NCI-H187 (cell line): Measurements from ENCODE around the gene CYP1A2.

Source experiments
- DNase-seq, 2 experiments: peaks; one replicate each; lab custom pipeline; 2025; lab: John Stamatoyannopoulos, UW

CYP1A2 gene

GRCh38 chr15:74790080-74790916 lies 41.7 kb downstream of the CYP1A2 start:
- no peak for DNase-seq

- DNase-seq, result no peak
These were observed 42.4 kb downstream of the CYP1A2 start for GRCh38 chr15:74791007-74791406.

GRCh38 chr15:74791667-74792066 lies 43.0 kb downstream of the CYP1A2 start:
- DNase-seq, result no peak

GRCh38 chr15:74792227-74793016 lies 43.8 kb downstream of the CYP1A2 start:
- DNase-seq, result no peak

- no peak for DNase-seq
These were observed 44.7 kb downstream of the CYP1A2 start for GRCh38 chr15:74793135-74794028.

GRCh38 chr15:74794248-74794969 lies 45.8 kb downstream of the CYP1A2 start:
- DNase-seq, result no peak

GRCh38 chr15:74794970-74795349 lies 46.3 kb downstream of the CYP1A2 start:
- DNase-seq, result no peak

GRCh38 chr15:74795966-74796625 lies 47.5 kb downstream of the CYP1A2 start:
- DNase-seq, result no peak

- no peak for DNase-seq
These were observed 50.0 kb downstream of the CYP1A2 start for GRCh38 chr15:74798388-74799254.

- no peak for DNase-seq
These were observed 50.7 kb downstream of the CYP1A2 start for GRCh38 chr15:74799255-74799855.

GRCh38 chr15:74799856-74800558 lies 51.4 kb downstream of the CYP1A2 start:
- no peak for DNase-seq

- no peak for DNase-seq
These were observed 52.0 kb downstream of the CYP1A2 start for GRCh38 chr15:74800559-74801094.

GRCh38 chr15:74801311-74801997 lies 52.8 kb downstream of the CYP1A2 start:
- DNase-seq, result no peak

GRCh38 chr15:74802290-74802689 lies 53.6 kb downstream of the CYP1A2 start:
- no peak for DNase-seq

- DNase-seq, result no peak
These were observed 54.3 kb downstream of the CYP1A2 start for GRCh38 chr15:74802862-74803447.

- DNase-seq, result no peak
These were observed 56.3 kb downstream of the CYP1A2 start for GRCh38 chr15:74804935-74805334.
